Vagina (tissue), 2 donors: ENCODE results near the gene CD248. TPM values are rescaled to one million over a fixed set of nuclear protein-coding genes. Genes with fewer than 3 reads are reported as not detected.

Source experiments
- DNase-seq, 2 donors: peaks; one replicate each; pipeline ENCODE4 v3.0.0-alpha.2; 2017; ENCODE audit errors: extremely low spot score in 2 of 2
- H3K27ac ChIP-seq: fragments of 200-600 bp; sonication (generic); one replicate; pipeline ENCODE4 v1.5.1; 2019
- H3K27me3 ChIP-seq: fragments of 200-600 bp; sonication (generic); one replicate; pipeline ENCODE4 v1.5.1; 2019
- H3K36me3 ChIP-seq, 2 donors: fragments of 200-600 bp; sonication (generic); one replicate each; pipeline ENCODE4 v1.5.1; 2017 to 2019
- H3K4me1 ChIP-seq: fragments of 200-600 bp; sonication (generic); one replicate; pipeline ENCODE4 v1.5.1; 2019
- H3K4me3 ChIP-seq, 2 donors: fragments of 200-600 bp; sonication (generic); 1 replicate in 1 of 2; 2 replicates in 1 of 2; pipeline ENCODE4 v1.5.1; 2016 to 2019
- H3K9me3 ChIP-seq: fragments of 200-600 bp; sonication (generic); one replicate; pipeline ENCODE4 v1.5.1; 2019
- POLR2A ChIP-seq, 2 donors: fragments of 450-650 bp; IDR thresholded peaks; one replicate each; pipeline ENCODE4 v1.6.1; 2017; ENCODE audit warnings: antibody characterized with exemption in 2 of 2, mild to moderate bottlenecking in 2 of 2, moderate library complexity in 2 of 2
- POLR2AphosphoS5 ChIP-seq, 2 donors: sonication (generic); formaldehyde crosslinking; IDR thresholded peaks; one replicate each; pipeline ENCODE4 v1.9.0; 2017; ENCODE audit warnings: antibody characterized with exemption in 2 of 2, mild to moderate bottlenecking in 2 of 2, low read depth in 1 of 2; ENCODE audit not compliant: insufficient read depth in 1 of 2
- intact Hi-C: fragments of 100-400 bp; cut with DNase I; formaldehyde crosslinking; loops from one replicate; pipeline ENCODE4 v1.15.1; 2023
- total RNA-seq: library from RNA; depleted of rRNA; stranded (reverse); fragments of >200 nt; gene quantifications from one replicate; pipeline ENCODE4 v1.2.3, GENCODE V29; 2016
- TF ChIP-seq, protein P1 (sequence below), 3 experiments: fragments of 450-650 bp in 2 of 3; fragments of 200-600 bp in 1 of 3; sonication (generic) in 1 of 3; IDR thresholded peaks; one replicate each; pipeline ENCODE4 v1.5.1; 2017 to 2019; ENCODE audit warnings: antibody characterized with exemption in 3 of 3, mild to moderate bottlenecking in 2 of 3, moderate library complexity in 2 of 3

The CD248 gene
- total RNA-seq, 1 donor from 2014 or later, result 45.2 TPM

DNA sequence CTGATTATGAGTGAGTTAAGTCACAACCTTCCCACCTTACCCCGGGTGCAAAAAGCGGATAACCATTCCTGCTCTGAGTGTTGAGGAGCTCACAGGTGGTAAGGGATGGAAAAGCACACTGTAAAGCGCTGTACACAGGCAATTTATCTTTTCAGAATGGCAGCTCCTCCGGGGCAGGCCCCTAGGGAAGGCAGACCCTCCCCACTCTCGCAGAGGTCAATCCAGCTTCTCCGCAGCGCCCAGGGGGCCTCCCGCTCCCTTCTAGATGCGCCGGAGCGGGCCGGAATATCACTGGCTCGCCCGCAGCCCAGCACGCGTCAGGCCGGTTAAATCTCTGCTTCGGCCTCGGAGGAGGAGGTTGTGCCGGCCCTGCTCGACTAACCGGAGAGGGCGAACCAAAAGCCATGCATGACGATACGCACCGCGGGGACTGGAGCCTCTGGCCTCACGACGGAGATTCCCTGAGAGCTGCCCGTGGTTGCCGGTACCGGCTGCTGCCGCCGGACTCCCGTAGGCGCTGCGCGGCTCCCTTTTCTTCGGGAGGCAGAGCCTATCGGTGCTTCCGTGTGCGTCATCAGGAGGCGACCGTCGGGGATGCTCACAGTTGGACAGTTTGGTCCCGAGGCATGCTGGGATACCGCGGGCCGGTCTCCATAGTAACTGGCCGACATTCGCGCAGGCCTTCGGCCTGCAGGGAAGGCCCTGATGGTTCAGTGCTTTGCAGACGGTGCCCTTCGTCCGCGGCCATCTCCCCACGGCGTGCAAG, 27.9 kb upstream of the CD248 start, which contains the start of gene BRMS1:
Gene BRMS1 (minus strand): TSS at position 555 of the 766 bp plus-strand sequence. CDS start 2,870 bp downstream, outside the sequence.
- Histone ChIP-seq H3K36me3 (peaks cover 0 to 25% of the 10 kb centered on the region in 2 donors), H3K27me3 (no peaks in the 10 kb centered on the region), H3K4me3 (peak within 1 kb of the TSS; percentile 71 to 89), H3K4me1 (peaks cover 40% of the 10 kb centered on the region), H3K27ac (peak within 1 kb of the TSS; percentile 49), H3K9me3 (no peaks in the 10 kb centered on the region)
- intact Hi-C loops, result no loop called here
- TF ChIP-seq, protein P1, sequence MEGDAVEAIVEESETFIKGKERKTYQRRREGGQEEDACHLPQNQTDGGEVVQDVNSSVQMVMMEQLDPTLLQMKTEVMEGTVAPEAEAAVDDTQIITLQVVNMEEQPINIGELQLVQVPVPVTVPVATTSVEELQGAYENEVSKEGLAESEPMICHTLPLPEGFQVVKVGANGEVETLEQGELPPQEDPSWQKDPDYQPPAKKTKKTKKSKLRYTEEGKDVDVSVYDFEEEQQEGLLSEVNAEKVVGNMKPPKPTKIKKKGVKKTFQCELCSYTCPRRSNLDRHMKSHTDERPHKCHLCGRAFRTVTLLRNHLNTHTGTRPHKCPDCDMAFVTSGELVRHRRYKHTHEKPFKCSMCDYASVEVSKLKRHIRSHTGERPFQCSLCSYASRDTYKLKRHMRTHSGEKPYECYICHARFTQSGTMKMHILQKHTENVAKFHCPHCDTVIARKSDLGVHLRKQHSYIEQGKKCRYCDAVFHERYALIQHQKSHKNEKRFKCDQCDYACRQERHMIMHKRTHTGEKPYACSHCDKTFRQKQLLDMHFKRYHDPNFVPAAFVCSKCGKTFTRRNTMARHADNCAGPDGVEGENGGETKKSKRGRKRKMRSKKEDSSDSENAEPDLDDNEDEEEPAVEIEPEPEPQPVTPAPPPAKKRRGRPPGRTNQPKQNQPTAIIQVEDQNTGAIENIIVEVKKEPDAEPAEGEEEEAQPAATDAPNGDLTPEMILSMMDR (IDR thresholded peaks at IDR 0.05), result peak in 2 of 3 experiments; percentile 21
- peak; percentile 94 to 99 for TF ChIP-seq POLR2AphosphoS5 (IDR thresholded peaks at IDR 0.05; ENCODE audit: insufficient read depth in 1 of 2, low read depth in 1 of 2)
- TF ChIP-seq POLR2A (IDR thresholded peaks at IDR 0.05), result peak in 1 of 2 donors; percentile 44
- no peak for DNase-seq

DNA sequence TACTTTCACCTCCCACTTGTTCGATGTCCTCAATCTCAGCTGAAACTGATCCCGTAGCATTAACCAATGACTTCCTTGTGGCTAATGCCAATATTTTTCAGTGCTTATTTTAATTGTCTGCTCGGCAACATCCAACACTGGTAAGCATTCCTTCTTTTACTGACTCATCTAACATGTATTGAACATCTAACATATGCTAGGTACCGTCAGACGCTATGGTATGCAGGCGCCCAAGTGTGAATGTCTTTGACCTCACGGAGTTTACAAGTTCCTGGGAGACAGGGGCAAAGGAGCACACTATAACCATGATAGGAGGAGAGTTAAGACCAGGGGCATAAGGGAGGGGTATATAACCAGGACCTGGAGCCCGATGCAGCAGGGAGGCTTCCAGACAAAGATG, 26.3 kb upstream of the CD248 start:
- H3K4me3 ChIP-seq, result no peak overlapping the region
- no peaks in the 10 kb centered on the region for H3K9me3 ChIP-seq
- DNase-seq, result no peak
- H3K4me1 ChIP-seq, result peaks cover 44% of the 10 kb centered on the region
- no peak overlapping the region for H3K27ac ChIP-seq
- peaks cover 0 to 39% of the 10 kb centered on the region in 2 donors for H3K36me3 ChIP-seq
- intact Hi-C loops, result no loop called here
- TF ChIP-seq POLR2A (IDR thresholded peaks at IDR 0.05), result no peak
- H3K27me3 ChIP-seq, result no peaks in the 10 kb centered on the region

DNA sequence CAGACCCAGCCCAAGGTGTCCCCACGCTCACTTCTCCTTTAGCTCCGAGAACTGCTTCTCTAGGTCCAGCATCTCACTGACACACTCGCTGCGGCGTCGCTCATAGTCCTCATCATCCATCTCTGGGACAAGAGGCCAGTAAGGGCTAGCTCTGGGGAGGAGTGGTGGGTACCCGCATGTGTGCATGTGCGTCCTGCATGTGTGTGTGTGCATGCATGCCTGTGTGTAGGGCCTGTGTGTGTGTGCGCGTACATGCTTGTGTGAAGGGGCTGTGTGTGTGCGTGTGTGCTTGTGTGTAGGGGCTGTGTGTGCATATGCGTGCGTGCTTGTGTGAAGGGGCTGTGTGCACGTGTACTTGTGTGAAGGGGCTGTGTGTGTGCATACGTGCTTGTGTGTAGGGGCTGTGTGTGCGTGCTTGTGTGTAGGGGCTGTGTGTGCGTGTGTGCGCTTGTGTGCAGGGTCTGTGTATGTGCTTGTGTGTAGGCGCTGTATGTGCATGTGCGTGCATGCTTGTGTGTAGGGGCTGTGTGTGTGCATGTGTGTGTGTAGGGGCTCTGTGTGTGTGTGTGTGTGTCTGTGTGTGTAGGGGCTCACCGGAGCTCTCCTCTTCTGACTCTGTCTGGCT, 24.8 kb upstream of the CD248 start:
- Histone ChIP-seq H3K9me3 (no peaks in the 10 kb centered on the region), H3K27ac (no peak overlapping the region), H3K4me3 (no peak overlapping the region), H3K36me3 (peaks cover 0 to 39% of the 10 kb centered on the region in 2 donors), H3K4me1 (peaks cover 53% of the 10 kb centered on the region), H3K27me3 (no peaks in the 10 kb centered on the region)
- no peak for DNase-seq
- TF ChIP-seq POLR2A (IDR thresholded peaks at IDR 0.05), result no peak
- TF ChIP-seq POLR2AphosphoS5 (IDR thresholded peaks at IDR 0.05; ENCODE audit: insufficient read depth in 1 of 2, low read depth in 1 of 2), result no peak
- TF ChIP-seq, protein P1 (IDR thresholded peaks at IDR 0.05), result no peak
- intact Hi-C loops, result no loop called here

DNA sequence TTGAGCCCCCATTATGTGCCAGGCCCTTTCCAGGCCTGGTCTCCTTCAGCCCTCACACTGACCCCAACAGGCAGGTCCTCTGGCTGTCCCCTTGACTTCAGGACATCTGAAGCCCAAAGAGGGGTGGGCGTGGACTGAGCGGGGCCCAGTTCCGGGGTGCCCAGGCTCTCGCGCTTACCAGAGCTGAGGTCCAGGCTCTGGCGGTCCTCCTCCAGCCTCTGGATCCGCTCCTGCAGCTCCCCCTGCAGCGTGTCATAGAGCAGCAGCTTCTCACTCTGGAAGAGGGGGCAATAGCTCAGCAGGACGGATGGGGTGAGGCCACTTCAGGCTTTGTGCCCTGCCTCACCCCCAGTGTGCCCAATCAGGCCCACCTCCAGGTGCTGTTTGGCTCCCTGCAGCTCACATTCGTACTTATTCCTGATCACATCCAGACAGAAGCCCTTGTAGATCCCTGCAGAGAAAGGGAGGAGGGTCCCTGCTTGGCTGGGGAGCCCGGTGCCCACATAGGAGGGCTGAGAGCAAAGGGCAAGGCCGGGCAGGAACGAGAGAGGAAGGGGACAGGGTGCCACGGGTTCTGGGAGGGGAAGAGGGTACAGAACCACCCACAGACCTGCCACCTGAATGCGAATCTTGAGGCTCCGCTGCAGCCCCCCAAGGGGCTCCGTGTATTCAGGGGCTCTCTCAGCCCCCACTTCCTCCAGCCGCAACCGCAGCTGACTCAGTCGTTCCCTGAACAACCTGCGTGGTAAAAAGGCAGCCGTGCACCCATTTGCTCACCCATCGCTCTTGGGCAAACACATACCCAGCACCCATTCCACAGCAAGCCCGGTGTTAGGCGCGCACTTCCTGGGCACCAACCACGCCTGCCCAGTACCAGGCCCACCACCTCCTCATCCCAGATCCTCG, 24.0 kb upstream of the CD248 start:
- Histone ChIP-seq H3K9me3 (no peaks in the 10 kb centered on the region), H3K4me1 (peaks cover 53% of the 10 kb centered on the region), H3K27ac (no peak overlapping the region), H3K4me3 (no peak overlapping the region), H3K27me3 (no peaks in the 10 kb centered on the region), H3K36me3 (peaks cover 0 to 39% of the 10 kb centered on the region in 2 donors)
- intact Hi-C loops, result no loop called here
- no peak for DNase-seq
- TF ChIP-seq, protein P1 (IDR thresholded peaks at IDR 0.05), result no peak
- TF ChIP-seq POLR2A (IDR thresholded peaks at IDR 0.05), result no peak
- no peak for TF ChIP-seq POLR2AphosphoS5 (IDR thresholded peaks at IDR 0.05; ENCODE audit: insufficient read depth in 1 of 2, low read depth in 1 of 2)
